Measurements from ENCODE around the gene BDP1. TPM values are rescaled to one million over a fixed set of nuclear protein-coding genes. Genes with fewer than 3 reads are reported as not detected.

The BDP1 gene
- total RNA-seq, 4 donors from 2014 or later = 8.1 to 19.4 (median 14.2) TPM

DNA sequence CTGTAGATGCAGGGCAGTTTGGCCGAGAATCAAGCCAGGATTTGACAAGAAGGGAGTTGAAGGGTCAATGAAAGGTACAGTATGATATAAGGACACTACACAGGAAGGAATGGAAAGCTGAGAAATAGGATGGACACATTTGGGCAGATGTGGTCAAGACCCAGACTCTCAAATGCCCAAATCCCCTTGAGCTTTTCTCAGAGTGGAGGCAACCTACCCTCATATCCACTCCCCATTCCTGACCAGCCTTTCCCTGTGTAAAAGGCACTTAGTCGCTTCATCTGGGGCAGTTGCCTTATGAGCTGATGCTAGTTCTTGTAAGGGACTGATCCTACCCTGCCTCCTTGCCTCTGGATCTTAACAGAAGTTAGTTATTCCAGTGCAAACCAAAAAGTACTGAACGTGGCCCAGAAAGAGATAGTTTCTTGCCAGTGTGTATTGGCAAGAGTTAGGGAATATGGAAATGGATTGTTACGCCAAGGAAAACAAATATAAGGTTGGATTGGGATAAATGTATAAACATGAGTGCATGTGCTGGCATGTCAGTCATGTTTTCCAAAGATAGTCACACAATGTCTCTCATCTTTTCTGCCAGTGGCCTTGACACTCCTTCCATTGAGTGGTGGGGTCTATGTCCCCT, 127.6 kb downstream of the BDP1 start:
- intact Hi-C loops (cut with DNase I; ENCODE audit: low total_unique reads) (no loop called here), in situ Hi-C loops (cut with MboI; ENCODE audit: low sequenced_read_pairs in 4 of 4) (loop anchor here in 1 of 4 donors (10.0 kb wide), 1 partner anchor 722 kb away; no protein-coding TSS in a partner anchor)
- no peak for ATAC-seq

DNA sequence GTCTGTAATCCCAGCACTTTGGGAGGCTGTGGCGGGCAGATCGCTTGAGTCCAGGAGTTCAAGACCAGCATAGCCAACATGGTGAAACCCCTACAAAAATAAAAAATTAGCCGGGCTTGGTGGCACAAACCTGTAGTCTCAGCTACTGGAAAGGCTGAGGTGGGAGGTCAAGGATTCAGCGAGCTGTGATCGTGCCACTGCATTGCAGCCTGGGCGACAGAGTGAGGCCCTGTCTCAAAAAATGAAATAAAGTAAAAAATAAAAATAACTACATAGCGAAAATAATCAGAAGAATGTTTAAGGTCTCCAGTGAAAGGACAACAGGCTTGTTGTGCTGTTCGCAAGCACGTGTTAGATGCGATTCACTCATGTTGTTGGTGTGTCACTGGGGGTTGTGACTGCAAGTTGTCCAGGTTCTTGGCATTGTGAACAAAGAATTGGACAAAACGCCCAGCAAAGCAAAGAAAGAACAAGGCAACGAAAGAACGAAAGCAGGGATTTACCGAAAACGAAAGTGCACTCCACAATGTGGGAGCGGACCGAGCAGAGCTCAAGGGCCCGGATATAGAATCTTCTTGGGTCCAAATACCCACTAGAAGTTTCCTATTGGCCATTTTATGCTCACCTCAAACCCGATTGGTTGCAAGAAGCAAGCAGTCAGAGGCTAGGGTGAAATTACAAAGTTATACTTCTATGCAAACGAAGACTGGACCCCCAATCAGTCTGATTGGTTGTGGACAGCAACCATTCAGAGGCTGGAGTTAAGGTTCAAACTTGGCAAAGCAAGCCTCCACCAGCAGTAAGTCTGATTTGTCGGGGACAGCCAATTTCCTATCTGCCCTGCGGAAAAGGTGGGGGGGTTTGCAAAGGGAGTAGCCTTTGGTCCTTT, 130.8 kb downstream of the BDP1 start:
- H3K27ac ChIP-seq = peak overlapping the region; percentile 80 to 87 (median 85)
- no peaks in the 10 kb centered on the region for H3K27me3 ChIP-seq
- in situ Hi-C loops (cut with MboI; ENCODE audit: low sequenced_read_pairs in 4 of 4) = loop anchor here in 1 of 4 donors (10.0 kb wide), 1 partner anchor 719 kb away; no protein-coding TSS in a partner anchor
- peaks cover 13 to 21% of the 10 kb centered on the region in 2 donors for H3K4me1 ChIP-seq
- no peak for TF ChIP-seq POLR2A (IDR thresholded peaks at IDR 0.05)
- TF ChIP-seq, protein P1, sequence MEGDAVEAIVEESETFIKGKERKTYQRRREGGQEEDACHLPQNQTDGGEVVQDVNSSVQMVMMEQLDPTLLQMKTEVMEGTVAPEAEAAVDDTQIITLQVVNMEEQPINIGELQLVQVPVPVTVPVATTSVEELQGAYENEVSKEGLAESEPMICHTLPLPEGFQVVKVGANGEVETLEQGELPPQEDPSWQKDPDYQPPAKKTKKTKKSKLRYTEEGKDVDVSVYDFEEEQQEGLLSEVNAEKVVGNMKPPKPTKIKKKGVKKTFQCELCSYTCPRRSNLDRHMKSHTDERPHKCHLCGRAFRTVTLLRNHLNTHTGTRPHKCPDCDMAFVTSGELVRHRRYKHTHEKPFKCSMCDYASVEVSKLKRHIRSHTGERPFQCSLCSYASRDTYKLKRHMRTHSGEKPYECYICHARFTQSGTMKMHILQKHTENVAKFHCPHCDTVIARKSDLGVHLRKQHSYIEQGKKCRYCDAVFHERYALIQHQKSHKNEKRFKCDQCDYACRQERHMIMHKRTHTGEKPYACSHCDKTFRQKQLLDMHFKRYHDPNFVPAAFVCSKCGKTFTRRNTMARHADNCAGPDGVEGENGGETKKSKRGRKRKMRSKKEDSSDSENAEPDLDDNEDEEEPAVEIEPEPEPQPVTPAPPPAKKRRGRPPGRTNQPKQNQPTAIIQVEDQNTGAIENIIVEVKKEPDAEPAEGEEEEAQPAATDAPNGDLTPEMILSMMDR (IDR thresholded peaks at IDR 0.05 in 4 of 5, conservative IDR thresholded peaks at IDR 0.05 in 1 of 5) = no peak
- DNase-seq (no peak), ATAC-seq (peak in 1 of 2 donors; percentile 28)
- peak overlapping the region; percentile 68 to 92 (median 76) for H3K4me3 ChIP-seq
- no peaks in the 10 kb centered on the region for H3K36me3 ChIP-seq
- no peaks in the 10 kb centered on the region for H3K9me3 ChIP-seq
- intact Hi-C loops (cut with DNase I; ENCODE audit: low total_unique reads) = no loop called here

More for the DNA sequence above, 127.6 kb downstream of the BDP1 start:
- H3K27ac ChIP-seq = no peak overlapping the region
- H3K36me3 ChIP-seq = no peaks in the 10 kb centered on the region
- H3K27me3 ChIP-seq = no peaks in the 10 kb centered on the region
- DNase-seq = no peak
- TF ChIP-seq, protein P1 (IDR thresholded peaks at IDR 0.05 in 4 of 5, conservative IDR thresholded peaks at IDR 0.05 in 1 of 5) = no peak
- TF ChIP-seq POLR2A (IDR thresholded peaks at IDR 0.05) = no peak
- no peak overlapping the region for H3K4me3 ChIP-seq
- no peaks in the 10 kb centered on the region for H3K9me3 ChIP-seq
- peaks cover under 1 to 7% of the 10 kb centered on the region in 2 donors for H3K4me1 ChIP-seq

DNA sequence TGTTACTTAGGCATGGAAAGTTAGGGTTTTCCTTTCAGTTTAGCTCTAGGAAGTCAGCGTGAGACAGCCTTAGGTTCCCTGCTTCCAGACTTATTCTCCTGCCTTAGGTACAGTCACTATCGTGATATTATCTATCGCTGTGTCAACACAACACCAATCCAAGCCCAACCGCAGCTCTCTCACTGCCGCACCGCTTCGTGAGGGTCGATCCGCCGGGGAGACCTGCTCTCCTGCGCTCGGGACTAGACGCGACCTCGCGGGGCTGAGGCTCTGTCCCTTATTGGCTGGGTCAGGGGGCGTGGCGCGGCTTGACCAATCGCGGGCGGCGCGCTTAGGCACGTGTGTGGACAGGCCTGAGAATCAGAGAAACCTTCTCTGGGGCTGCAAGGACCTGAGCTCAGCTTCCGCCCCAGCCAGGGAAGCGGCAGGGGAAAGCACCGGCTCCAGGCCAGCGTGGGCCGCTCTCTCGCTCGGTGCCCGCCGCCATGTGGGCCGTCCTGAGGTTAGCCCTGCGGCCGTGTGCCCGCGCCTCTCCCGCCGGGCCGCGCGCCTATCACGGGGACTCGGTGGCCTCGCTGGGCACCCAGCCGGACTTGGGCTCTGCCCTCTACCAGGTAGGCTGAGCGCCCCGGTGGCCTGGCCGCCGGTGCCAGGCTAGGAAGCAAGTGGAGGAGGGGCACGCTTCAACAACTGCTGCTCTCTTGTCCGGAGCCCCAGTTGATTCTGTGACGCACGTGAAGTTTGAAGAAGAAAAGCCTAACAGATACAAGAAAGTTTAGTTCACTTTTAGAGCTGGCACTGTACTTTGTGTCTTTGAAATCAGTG, 131.7 kb downstream of the BDP1 start, which contains the start of gene MCCC2:
Gene MCCC2 (plus strand): TSS at position 400 of the 825 bp plus-strand sequence. CDS start 86 bp downstream, at position 486.
- TF ChIP-seq, protein P1 (IDR thresholded peaks at IDR 0.05 in 4 of 5, conservative IDR thresholded peaks at IDR 0.05 in 1 of 5) = no peak
- peak; percentile 60 to 84 for TF ChIP-seq POLR2A (IDR thresholded peaks at IDR 0.05)
- intact Hi-C loops (cut with DNase I; ENCODE audit: low total_unique reads) (no loop called here), in situ Hi-C loops (cut with MboI; ENCODE audit: low sequenced_read_pairs in 4 of 4) (loop anchor here in 1 of 4 donors (10.0 kb wide), 1 partner anchor 718 kb away; no protein-coding TSS in a partner anchor)
- DNase-seq (peak; percentile 93 to 96), ATAC-seq (peak; percentile 96 to 99)
- Histone ChIP-seq H3K27ac (peak within 1 kb of the TSS; percentile 80 to 87 (median 85)), H3K27me3 (no peaks in the 10 kb centered on the region), H3K4me3 (peak within 1 kb of the TSS; percentile 68 to 92 (median 76)), H3K4me1 (peaks cover 13 to 21% of the 10 kb centered on the region in 2 donors), H3K9me3 (no peaks in the 10 kb centered on the region), H3K36me3 (no peaks in the 10 kb centered on the region)
